HepG2 (cell line): ENCODE results near the gene DUS1L. TPM values are rescaled to one million over a fixed set of nuclear protein-coding genes. Genes with fewer than 3 reads are reported as not detected.
A peak's percentile ranks its signal among the peaks of the same experiment; 100 is the strongest.

Source experiments
- ARID5B ChIP-seq: IDR thresholded peaks from 2 replicates; pipeline ENCODE4 v1.4.0; 2020; ENCODE audit warnings: mild to moderate bottlenecking, missing genetic modification reagents
- CEBPG ChIP-seq: IDR thresholded peaks from 2 replicates; pipeline ENCODE4 v1.6.1; 2016
- FOXP1 ChIP-seq, 2 experiments: fragments of 450-650 bp in 1 of 2; IDR thresholded peaks; 2 replicates each; pipeline ENCODE4 v1.6.1; 2017 to 2018; ENCODE audit warnings: antibody characterized with exemption in 1 of 2
- HNRNPH1 ChIP-seq: fragments of 200-400 bp; formaldehyde crosslinking; optimal IDR thresholded peaks from 2 replicates; pipeline ENCODE3; 2017; ENCODE audit warnings: mild to moderate bottlenecking, low read depth, low read length
- KAT7 ChIP-seq: IDR thresholded peaks from 2 replicates; pipeline ENCODE4 v1.6.1; 2018; ENCODE audit warnings: borderline replicate concordance, missing compliant biosample characterization
- KDM6A ChIP-seq: IDR thresholded peaks from 2 replicates; pipeline ENCODE4 v1.6.1; 2016; ENCODE audit warnings: low read depth
- MIER3 ChIP-seq: IDR thresholded peaks from 2 replicates; pipeline ENCODE4 v1.6.1; 2016; ENCODE audit warnings: missing compliant biosample characterization, borderline replicate concordance
- MNT ChIP-seq: fragments of 450-650 bp; IDR thresholded peaks from 2 replicates; pipeline ENCODE4 v1.6.1; 2016
- MTERF4 ChIP-seq: sonication (generic); formaldehyde crosslinking; IDR thresholded peaks from 2 replicates; pipeline ENCODE4 v1.8.0; 2023; ENCODE audit warnings: mild to moderate bottlenecking, missing genetic modification reagents
- NR2F1 ChIP-seq, 2 experiments: fragments of 450-650 bp in 1 of 2; formaldehyde crosslinking in 1 of 2; IDR thresholded peaks; 2 replicates each; pipeline versions ENCODE4 v1.5.0 to v1.6.1; 2016 to 2020; ENCODE audit warnings: mild to moderate bottlenecking in 1 of 2, missing compliant biosample characterization in 1 of 2, missing genetic modification reagents in 1 of 2, moderate library complexity in 1 of 2
- RORA ChIP-seq: sonication (generic); formaldehyde crosslinking; IDR thresholded peaks from 2 replicates; pipeline ENCODE4 v1.5.0; 2020; ENCODE audit warnings: mild to moderate bottlenecking, missing genetic modification reagents, moderate library complexity
- SIN3B ChIP-seq: fragments of 150-350 bp; IDR thresholded peaks from 2 replicates; pipeline ENCODE4 v1.6.1; 2014; ENCODE audit warnings: low read length
- TBP ChIP-seq: sonication (generic); formaldehyde crosslinking; IDR thresholded peaks from 2 replicates; pipeline ENCODE4 v1.5.0; 2020; ENCODE audit warnings: missing genetic modification reagents
- USF2 ChIP-seq, 2 experiments: sonication (generic) in 1 of 2; formaldehyde crosslinking in 1 of 2; IDR thresholded peaks; 2 replicates each; pipeline versions ENCODE4 v1.5.1 to v1.6.1; 2011 to 2020; ENCODE audit warnings: borderline replicate concordance in 1 of 2, low read depth in 1 of 2, low read length in 1 of 2, mild to moderate bottlenecking in 1 of 2, missing genetic modification reagents in 1 of 2, moderate library complexity in 1 of 2
- ZBTB7A ChIP-seq: sonication (generic); formaldehyde crosslinking; IDR thresholded peaks from 2 replicates; pipeline ENCODE4 v1.8.0; 2022; ENCODE audit warnings: mild to moderate bottlenecking, missing genetic modification reagents
- ZNF136 ChIP-seq: sonication (generic); formaldehyde crosslinking; IDR thresholded peaks from 2 replicates; pipeline ENCODE4 v1.8.1; 2022; ENCODE audit warnings: low read depth, mild to moderate bottlenecking, moderate library complexity, missing genetic modification reagents
- ZNF317 ChIP-seq: sonication (generic); formaldehyde crosslinking; IDR thresholded peaks from 2 replicates; pipeline ENCODE4 v1.5.0; 2020; ENCODE audit warnings: mild to moderate bottlenecking, missing genetic modification reagents
- ZNF337 ChIP-seq: sonication (generic); formaldehyde crosslinking; IDR thresholded peaks from 2 replicates; pipeline ENCODE4 v1.5.1; 2020; ENCODE audit warnings: missing genetic modification reagents, low read depth, mild to moderate bottlenecking, borderline replicate concordance
- ZNF567 ChIP-seq: sonication (generic); formaldehyde crosslinking; IDR thresholded peaks from 2 replicates; pipeline ENCODE4 v1.8.1; 2023; ENCODE audit warnings: mild to moderate bottlenecking, missing genetic modification reagents, borderline replicate concordance
- ZNF737 ChIP-seq: sonication (generic); formaldehyde crosslinking; IDR thresholded peaks from 2 replicates; pipeline ENCODE4 v1.5.0; 2020; ENCODE audit warnings: missing genetic modification reagents, mild to moderate bottlenecking, borderline replicate concordance
- ZNF83 ChIP-seq: sonication (generic); formaldehyde crosslinking; IDR thresholded peaks from 2 replicates; pipeline ENCODE4 v1.4.0; 2020; ENCODE audit warnings: missing genetic modification reagents, mild to moderate bottlenecking, borderline replicate concordance
- ZSCAN22 ChIP-seq: sonication (generic); formaldehyde crosslinking; IDR thresholded peaks from 2 replicates; pipeline ENCODE4 v1.4.0; 2020; ENCODE audit warnings: mild to moderate bottlenecking, missing genetic modification reagents
- polyA plus RNA-seq, 8 experiments: library from polyadenylated mRNA; depleted of rRNA in 3 of 8; stranded (reverse) in 7 of 8; unstranded in 1 of 8; fragments of >200 nt; fragmentation: Illumina TruSeq in 4 of 8; extraction: Trizol in 4 of 8; gene quantifications; 2 replicates each; pipeline versions ENCODE4 v1.2.1 to v1.2.3, GENCODE V29; 2011 to 2016; ENCODE audit warnings: low read depth in 4 of 8, missing spikeins in 1 of 8, mixed read lengths in 1 of 8; ENCODE audit not compliant: insufficient read depth in 1 of 8
- total RNA-seq, 5 experiments: library from RNA; depleted of rRNA; stranded (reverse); fragments of >200 nt; fragmentation: Illumina TruSeq; extraction: Trizol; gene quantifications; 2 replicates each; pipeline ENCODE4 v1.2.3, GENCODE V29; 2016; ENCODE audit warnings: low read depth in 1 of 5

Gene DUS1L
- total and polyA plus RNA-seq, 2 of the 13 experiments (the other 11 are each of a cell fraction or from before 2014, with no cell fraction given), result 81.0 to 109 TPM

- TF ChIP-seq MNT (no peak), MIER3 (CRISPR knock-in tag) (no peak), CEBPG (CRISPR knock-in tag) (no peak), MTERF4 (CRISPR knock-in tag) (no peak), KAT7 (CRISPR knock-in tag) (no peak), ZNF567 (CRISPR knock-in tag) (no peak), ZNF136 (CRISPR knock-in tag) (no peak), USF2 (IDR thresholded peaks at IDR 0.05; ENCODE audit: low read depth, low read length) (no peak), USF2 (CRISPR knock-in tag; IDR thresholded peaks at IDR 0.05; ENCODE audit: borderline replicate concordance) (no peak), ZNF337 (CRISPR knock-in tag) (no peak), ZSCAN22 (no peak), NR2F1 (CRISPR knock-in tag; IDR thresholded peaks at IDR 0.05) (no peak), TBP (CRISPR knock-in tag) (no peak), KDM6A (CRISPR knock-in tag) (no peak), ZNF317 (CRISPR knock-in tag) (no peak), SIN3B (no peak), RORA (CRISPR knock-in tag) (no peak), ZNF737 (no peak), HNRNPH1 (no peak), FOXP1 (IDR thresholded peaks at IDR 0.05) (no peak), FOXP1 (CRISPR knock-in tag; IDR thresholded peaks at IDR 0.05) (no peak), ZNF83 (CRISPR knock-in tag) (0 out of 2 replicates have a peak, but pooled peaks have one; percentile 52), ARID5B (CRISPR knock-in tag) (peak; percentile 33; the same call in 1 of the 2 replicates), ZBTB7A (CRISPR knock-in tag) (peak; percentile 66; the same call in 1 of the 2 replicates)
Measured at GRCh38 chr17:82039695-82040299, 25.8 kb downstream of the DUS1L start (continued).
